Esophagus muscularis mucosa (tissue), 4 donors: ENCODE results near the gene WWOX.

Experiments used
- EP300 ChIP-seq: sonication (generic); formaldehyde crosslinking; IDR thresholded peaks from one replicate; pipeline ENCODE4 v1.6.1; 2017; ENCODE audit warnings: antibody characterized with exemption
- POLR2AphosphoS5 ChIP-seq, 2 donors: sonication (generic); formaldehyde crosslinking; IDR thresholded peaks; one replicate each; pipeline ENCODE4 v1.6.1; 2017; ENCODE audit warnings: antibody characterized with exemption in 2 of 2
- TF ChIP-seq, protein P1 (sequence below), 3 experiments: fragments of 200-600 bp in 2 of 3; fragments of 450-650 bp in 1 of 3; sonication (generic) in 2 of 3; IDR thresholded peaks; one replicate each; pipeline ENCODE4 v1.5.1; 2017 to 2019; ENCODE audit warnings: antibody characterized with exemption in 3 of 3, mild to moderate bottlenecking in 2 of 3, moderate library complexity in 1 of 3

GRCh38 chr16:78892951-78893733 lies 793.7 kb downstream of the WWOX start:
- TF ChIP-seq, protein P1, sequence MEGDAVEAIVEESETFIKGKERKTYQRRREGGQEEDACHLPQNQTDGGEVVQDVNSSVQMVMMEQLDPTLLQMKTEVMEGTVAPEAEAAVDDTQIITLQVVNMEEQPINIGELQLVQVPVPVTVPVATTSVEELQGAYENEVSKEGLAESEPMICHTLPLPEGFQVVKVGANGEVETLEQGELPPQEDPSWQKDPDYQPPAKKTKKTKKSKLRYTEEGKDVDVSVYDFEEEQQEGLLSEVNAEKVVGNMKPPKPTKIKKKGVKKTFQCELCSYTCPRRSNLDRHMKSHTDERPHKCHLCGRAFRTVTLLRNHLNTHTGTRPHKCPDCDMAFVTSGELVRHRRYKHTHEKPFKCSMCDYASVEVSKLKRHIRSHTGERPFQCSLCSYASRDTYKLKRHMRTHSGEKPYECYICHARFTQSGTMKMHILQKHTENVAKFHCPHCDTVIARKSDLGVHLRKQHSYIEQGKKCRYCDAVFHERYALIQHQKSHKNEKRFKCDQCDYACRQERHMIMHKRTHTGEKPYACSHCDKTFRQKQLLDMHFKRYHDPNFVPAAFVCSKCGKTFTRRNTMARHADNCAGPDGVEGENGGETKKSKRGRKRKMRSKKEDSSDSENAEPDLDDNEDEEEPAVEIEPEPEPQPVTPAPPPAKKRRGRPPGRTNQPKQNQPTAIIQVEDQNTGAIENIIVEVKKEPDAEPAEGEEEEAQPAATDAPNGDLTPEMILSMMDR (IDR thresholded peaks at IDR 0.05): no peak
- TF ChIP-seq POLR2AphosphoS5 (IDR thresholded peaks at IDR 0.05): no peak
- TF ChIP-seq EP300: no peak
